AG20443 (cell line): ENCODE data around the gene DGKQ.
"Not testable (repeated sequence)": the region's sequence is repeated elsewhere in the genome, so short reads cannot be mapped to it uniquely, and the experiment has no call there.

Experiments used
- DNase-seq: peaks from one replicate; pipeline ENCODE4 v3.0.0; 2012; ENCODE audit warnings: low spot score, mixed read lengths

Gene DGKQ

DNA sequence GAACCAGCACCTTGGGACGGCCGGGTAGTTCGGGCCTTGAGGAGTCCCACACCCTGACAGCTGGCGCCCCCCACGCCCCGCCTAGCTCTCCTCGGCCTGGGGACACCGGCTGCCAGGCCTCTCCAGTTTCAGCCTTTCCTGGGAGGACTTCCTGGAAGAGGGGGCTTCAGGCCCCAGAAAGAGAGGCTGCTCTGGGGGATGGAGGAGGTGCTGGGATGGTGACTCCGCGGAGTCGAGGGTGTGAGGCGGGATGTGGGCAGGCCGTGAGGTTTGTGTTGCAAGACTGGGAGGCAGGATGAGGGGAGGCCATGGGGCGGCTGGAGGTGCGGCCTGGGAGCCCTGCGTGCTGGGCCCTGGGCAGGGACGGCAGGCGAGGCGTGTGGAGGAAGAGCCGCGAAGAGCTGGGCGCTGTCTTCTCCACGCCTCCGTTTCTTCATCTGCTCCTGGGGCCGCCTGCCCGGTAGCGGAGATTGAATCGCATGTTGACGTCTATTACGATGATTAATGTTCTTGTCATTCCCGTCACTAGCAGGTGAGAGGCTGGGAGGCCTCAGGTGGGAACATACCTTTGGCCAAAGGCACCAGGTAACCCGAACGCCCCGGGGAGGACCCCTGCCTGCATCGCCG lies 37.1 kb upstream of the DGKQ start:
- DNase-seq, result peak; percentile 87

DNA sequence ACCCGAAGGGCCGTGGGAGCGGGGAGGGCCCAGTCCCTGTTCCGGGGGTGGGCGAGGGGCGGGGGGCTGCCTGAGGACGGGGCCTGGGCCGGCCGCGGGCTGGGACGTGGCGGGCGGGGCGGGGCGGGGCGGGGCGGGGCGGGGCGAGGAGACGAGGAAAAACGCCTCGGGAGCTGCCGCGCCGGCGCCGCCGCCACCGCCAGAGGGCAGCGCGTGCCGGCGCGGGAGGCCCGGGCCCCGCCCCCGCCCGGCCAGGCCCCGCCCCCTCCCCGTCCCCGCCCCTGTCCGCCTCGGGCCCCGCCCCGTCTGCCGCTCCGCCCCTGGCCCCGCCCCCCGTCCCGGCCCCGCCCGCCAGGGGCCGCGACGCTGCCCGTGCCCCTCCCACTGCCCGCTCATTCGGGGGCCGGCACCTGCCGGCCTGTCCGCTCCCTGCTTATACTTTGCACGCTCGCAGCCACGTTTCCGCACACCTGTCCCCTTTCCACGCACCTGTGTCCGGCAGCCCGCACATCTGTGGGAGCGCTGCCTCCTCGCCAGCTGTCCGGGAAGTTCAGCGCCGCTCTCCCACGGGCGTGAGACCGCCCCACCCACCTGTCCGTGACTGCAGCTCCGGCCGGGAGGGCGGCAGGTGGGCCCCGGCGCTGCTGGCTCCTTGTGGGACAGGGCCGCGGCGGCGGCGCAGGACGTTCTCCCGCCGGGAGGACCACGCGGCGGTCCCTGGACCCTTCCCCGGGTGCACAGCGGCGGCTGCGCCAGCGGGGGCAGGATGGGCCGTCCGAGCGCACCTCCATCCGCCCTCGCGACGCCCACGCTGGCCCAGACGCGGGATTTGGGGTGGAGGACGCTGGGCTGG lies 36.4 kb upstream of the DGKQ start:
- DNase-seq, result peak; percentile 94

DNA sequence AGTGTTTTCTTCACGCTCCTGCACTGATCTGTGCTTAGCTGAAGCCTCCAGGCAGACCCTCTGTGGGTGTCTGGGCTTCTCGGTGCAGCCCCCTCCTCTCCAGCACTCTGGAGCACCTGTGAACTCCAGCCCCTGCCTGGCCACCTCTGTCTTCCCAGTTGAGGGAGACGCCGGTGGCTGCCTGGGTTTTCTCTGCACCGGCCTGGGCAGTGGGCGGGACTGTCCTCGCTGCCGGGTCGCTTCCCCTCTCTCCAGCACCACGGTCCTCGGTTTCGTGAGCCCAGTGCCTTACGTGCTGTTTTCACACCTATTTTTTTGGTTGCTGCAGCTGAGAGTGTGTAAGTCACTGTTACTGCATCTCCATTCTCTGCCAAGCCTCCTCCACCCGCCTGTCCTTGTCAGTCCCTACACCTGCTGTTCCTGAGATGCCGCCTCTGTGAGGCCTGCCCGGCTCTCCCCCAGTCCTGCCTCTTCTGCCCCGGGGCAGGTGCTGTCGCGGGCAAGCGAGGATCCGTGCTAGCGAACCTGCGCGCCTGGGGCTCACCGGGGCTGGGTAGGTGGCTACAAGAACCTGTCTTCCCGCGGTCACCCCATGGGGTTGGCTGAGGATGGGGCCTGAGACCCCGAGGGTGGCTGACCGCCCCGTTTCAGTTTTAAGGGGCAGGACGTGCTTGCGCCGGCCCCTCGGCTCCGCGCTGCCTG lies 35.6 kb upstream of the DGKQ start:
- DNase-seq, result no peak

- DNase-seq, result no peak
These were observed 33.5 kb upstream of the DGKQ start for GRCh38 chr4:1006856-1007255.

DNA sequence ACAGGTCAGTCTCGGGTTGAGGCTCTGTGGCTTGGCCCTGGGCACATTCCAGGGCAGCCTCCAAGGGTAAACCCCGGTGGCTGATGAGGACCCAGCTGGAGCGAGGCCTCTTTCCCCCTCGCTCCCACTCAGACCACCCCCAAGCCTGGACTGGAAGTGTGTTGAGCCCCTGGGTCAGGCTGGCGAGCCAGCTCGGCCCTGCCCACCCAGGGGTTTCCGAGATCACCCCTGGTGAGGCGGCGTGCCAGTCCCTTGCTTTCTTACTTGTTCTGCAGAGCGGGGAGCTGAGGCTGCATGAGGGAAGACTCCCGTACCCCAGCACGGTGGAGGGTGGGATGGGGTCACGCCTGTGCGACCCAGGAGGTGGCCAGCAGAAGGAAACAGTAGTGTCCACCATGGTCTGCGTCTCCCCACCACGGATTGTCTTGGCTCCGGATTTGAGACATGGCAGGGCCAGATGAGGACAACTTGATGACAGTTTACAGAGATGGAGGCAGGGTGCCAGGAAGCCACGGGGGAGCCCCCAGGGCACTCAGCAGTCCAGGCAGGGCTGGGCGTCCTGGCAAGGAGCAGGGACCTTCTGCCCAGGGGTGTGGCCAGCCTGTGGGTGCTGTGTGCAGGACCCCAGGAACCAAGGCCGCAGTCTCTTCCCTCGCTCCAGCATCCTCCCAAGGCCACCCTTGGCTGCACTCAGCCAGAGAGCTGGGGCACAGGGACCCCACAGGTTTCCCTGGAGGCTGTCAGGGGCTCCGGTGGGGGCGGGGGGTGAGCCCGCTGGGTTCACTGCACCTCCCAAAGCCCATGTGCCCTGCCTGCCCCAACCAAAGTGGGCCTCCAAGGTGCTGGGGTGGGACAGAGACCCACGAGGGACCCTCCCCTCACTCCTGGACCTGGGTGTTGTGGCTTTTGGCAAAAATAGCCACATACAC lies 31.5 kb upstream of the DGKQ start:
- DNase-seq, result no peak

- no peak for DNase-seq
These were observed 30.7 kb upstream of the DGKQ start for GRCh38 chr4:1004071-1004418.

DNA sequence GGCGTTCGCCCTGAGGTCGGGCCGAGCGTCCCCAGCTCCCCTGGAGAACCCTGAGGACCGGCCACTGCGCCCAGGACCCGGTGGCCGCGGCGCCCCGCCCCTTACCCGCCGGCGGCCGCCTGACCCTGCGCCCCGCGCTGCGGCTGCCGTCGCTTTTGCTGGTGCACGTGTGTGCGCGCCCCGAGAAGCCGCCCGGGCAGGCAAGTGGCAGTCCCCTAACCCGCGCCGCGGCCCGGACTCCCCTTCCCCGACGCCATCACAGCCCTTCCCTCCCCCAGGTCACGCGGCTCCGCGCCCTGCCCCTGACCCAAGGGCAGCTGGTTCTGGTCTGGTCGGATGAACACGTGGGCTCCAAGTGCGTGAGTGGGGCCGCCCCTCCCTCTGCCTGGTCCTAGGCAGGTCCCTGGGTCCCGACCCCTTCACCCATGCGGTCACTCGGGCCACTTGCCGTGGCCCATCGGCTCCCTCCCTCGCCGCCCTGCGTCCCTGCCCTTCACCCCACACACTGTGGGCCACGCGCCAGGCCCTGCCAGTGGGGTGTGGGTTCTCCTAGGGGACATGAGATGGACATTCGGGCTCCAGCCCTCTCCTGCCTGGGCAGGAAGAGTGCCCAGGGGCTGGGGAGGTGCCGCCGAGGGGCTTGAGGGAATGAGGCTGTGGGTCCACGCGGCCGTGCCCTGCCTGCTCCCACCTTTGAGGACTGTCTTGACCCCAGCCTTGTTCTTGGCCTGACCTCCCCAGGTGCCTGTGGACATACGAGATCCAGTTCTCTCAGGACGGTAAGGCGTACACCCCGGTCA lies 30.1 kb upstream of the DGKQ start:
- DNase-seq, result no peak

DNA sequence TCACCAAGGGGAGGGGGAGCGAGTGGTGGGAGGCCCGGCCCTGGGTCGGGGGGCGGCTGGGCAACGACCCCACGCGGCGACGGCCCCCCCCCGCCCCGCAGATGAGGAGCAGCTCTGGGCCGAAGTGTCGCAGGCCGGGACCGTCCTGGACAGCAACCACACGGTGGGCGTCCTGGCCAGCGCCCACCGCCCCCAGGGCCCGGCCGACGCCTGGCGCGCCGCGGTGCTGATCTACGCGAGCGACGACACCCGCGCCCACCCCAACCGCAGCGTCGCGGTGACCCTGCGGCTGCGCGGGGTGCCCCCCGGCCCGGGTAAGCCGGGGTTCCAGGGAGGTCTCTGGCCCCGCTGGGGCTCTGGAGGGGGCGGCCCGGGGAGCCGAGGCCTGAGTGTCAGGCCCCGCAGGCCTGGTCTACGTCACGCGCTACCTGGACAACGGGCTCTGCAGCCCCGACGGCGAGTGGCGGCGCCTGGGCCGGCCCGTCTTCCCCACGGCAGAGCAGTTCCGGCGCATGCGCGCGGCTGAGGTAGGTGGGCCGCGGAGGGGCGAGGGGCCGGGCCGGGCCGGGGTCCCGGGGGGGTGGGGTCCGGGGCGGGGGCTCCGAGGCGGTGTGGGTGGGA lies 29.4 kb upstream of the DGKQ start:
- no peak for DNase-seq

GRCh38 chr4:1002131-1002630 lies 28.8 kb upstream of the DGKQ start:
- DNase-seq, result peak; percentile 38

DNA sequence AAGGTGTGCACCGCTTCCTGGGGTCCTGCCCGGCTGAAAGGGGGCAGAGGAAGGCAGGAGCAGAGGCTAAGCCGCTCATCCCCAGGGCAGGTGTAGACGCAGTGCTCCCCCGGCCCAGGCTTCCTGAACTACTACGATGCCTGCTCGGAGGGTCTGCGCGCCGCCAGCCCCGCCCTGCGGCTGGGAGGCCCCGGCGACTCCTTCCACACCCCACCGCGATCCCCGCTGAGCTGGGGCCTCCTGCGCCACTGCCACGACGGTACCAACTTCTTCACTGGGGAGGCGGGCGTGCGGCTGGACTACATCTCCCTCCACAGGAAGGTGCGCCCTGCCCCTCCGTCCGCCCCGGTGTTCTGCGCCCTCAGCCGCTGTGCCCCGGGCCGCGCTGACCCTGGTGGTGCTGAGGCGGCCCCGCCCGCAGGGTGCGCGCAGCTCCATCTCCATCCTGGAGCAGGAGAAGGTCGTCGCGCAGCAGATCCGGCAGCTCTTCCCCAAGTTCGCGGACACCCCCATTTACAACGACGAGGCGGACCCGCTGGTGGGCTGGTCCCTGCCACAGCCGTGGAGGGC lies 28.3 kb upstream of the DGKQ start:
- no peak for DNase-seq

GRCh38 chr4:1000686-1001260 lies 27.4 kb upstream of the DGKQ start:
- no peak for DNase-seq

GRCh38 chr4:999882-1000425 lies 26.6 kb upstream of the DGKQ start:
- no peak for DNase-seq

- DNase-seq, result not testable (repeated sequence)
These were observed 26.0 kb upstream of the DGKQ start for GRCh38 chr4:999240-999863.

DNA sequence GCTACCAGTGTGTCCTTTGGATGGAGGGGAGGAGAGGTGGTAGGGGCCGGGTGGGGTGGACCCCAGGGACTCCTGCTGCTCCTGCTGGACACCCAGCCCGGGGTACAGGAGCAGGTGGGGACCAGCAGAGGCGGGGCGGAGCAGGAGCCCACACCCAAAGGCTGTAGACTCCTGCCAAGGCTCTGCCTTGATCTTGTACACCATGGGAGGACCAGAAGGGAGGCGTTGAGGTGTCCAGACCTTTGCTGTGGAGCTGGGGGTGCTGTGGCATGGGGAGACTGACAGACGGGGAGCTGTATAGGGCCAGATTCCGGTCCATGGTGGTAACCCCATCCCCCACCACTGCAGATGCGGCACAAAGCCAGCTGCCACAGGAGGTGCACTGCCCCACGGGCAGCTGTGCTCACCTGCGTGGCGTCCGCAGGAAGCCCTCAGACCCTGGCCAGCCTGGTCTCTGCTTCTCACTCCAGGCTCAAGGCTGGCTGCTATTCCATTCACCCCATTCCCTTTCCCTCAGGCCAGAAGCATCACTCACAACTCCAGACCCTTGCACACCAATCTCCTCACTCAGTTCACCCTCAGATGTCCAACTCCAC lies 24.8 kb upstream of the DGKQ start:
- no peak for DNase-seq

DNA sequence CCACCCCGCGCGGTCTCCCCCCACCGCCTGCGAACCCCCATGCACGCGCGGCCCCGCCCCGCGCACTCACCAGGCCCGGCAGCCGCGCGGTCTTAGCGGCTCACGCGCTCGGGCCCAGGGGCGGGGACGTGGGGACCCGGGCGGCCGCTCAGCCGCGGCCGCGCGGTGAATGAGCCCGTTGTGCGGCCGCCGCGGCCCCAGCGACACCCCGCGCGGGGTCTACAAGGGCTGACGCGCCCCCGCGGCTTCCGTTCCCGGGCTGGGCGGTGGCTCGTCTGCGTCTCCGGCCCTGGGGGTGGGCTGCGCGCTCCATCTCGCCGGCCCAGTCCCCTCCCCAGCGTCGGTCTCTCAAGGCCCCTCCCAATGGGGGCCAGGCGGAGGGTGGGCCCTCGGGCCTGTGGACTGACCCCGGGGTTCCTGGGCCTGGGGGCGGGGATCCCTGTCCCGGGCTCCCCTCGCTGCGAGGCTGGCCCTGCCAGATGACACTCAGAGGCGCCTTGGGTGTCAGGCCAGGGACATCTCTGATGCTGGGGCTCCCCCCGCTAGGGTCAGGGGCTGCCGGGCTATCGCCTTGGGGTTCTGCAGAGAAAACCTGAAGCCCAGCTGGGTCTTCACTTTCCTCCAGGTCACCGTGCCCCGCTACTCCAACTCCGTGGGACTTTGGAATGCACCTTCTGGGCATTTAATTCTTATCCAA lies 24.2 kb upstream of the DGKQ start:
- peak; percentile 78 for DNase-seq

DNA sequence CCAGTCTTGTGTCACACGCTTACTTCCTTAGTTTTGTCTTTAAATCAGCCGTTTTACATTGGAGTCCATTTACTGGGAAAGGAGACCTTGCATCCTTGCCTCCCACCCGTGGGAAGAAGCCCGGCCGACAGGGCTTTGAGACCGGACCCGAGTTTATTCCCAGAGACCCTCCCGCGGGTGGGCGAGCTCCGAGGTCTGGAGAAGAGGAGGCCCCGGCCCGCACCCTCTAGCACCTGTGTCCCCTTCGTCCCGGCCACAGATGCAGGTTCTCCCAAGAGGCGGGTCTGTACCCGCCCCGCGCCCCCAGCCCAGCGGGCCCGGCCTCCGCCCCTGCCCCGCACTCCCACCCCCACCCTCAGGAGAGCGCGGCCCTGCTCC lies 23.6 kb upstream of the DGKQ start:
- DNase-seq, result no peak

DNA sequence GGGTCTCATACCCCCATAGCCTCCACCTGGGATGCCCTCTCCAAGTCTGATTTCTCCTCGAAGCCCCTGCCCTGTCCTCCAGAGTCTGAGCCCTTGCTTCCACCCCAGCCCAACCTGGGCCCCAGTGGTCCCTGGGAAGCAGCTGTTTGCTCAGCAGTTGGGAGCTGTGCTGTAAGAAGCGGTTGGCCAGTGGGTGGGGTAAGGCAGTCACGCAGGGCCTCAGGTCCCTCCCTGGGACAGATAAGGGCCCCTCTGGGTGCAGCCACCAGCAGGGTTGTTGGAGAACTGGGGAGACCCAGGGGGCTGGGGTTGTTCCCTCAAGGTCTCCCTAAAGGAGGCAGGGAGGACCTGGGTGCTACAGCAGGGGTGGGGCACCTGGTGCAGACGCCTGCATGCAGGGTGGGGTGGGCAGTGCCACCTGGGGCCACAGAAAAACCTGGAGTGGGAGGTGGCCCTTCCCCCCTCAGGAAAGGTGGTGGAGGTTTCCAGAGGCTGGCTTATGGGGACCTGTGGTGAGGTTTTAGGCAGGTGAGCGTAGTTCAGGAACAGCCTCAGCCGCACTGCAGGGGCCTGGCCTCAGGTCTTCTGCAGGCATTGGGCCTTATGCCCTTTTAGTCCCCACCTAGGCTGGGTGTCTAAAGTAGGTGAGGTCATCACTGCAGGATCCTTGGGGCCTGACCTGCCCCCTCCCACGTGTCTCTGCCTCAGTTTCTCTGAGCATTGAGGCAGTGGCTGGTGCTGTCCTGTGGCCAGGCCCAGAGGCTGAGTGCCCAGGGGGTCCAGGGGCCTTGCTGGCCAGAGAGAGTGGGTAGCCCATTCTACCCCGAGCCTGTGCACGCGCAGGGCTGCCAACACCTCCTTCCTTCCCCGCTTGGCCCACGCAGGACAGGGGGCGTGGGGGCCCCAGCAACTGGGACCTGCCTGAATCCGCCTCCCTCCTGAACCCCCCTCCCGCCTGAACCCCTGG lies 22.9 kb upstream of the DGKQ start:
- no peak for DNase-seq
